HepG2 (cell line): ENCODE results near the gene C1orf35. TPM values are rescaled to one million over a fixed set of nuclear protein-coding genes. Genes with fewer than 3 reads are reported as not detected.

Experiments
- ATAC-seq: fragments of 200-7000 bp; cut with Tn5 transposase; 3 replicates; pipeline ENCODE4 v1.9.1; 2020; ENCODE audit warnings: mild to moderate bottlenecking, moderate library complexity
- BruUV-seq: library from RNA; stranded (reverse); fragments of 400-500 nt; replicated peaks from 2 replicates; lab custom pipeline; 2021; lab: Mats Ljungman, UMichigan
- CTCF ChIA-PET: fragments of 300-600 bp; formaldehyde crosslinking; extraction: SDS; loops from one replicate; lab custom pipeline; 2021; ENCODE audit warnings: low total read pairs, inconsistent platforms, low intra/inter-chr PET ratio; lab: Yijun Ruan, JAX
- POLR2A ChIA-PET: fragments of 350-600 bp; sonication (Branson Sonifier 250); formaldehyde crosslinking; loops from one replicate; lab custom pipeline; 2020; ENCODE audit warnings: antibody characterized with exemption, inconsistent platforms; lab: Yijun Ruan, JAX
- DNase-seq: peaks from one replicate; pipeline ENCODE4 v3.0.0-alpha.2; 2015; ENCODE audit warnings: low spot score
- FAIRE-seq: peaks from 3 replicates; lab custom pipeline; 2011; peaks lifted over from hg19 to GRCh38; lab: Jason Lieb, UNC
- H2AFZ ChIP-seq: one replicate; pipeline ENCODE4 v1.6.1; 2011; ENCODE audit warnings: low read length, inconsistent platforms
- H3K27ac ChIP-seq: fragments of 300-600 bp; 3 replicates; pipeline ENCODE4 v1.8.0; 2011; ENCODE audit warnings: mixed run types, mild to moderate bottlenecking, mixed read lengths, low read length, inconsistent platforms; ENCODE audit not compliant: insufficient read depth; ENCODE audit errors: extremely low read length
- H3K27me3 ChIP-seq, 2 experiments: fragments of 200-600 bp in 1 of 2; 2 replicates in 1 of 2; 3 replicates in 1 of 2; pipeline versions ENCODE4 v1.6.0 to v1.8.0; 2011; ENCODE audit warnings: low read length in 2 of 2, mild to moderate bottlenecking in 2 of 2, moderate library complexity in 2 of 2, inconsistent platforms in 1 of 2; ENCODE audit not compliant: insufficient read depth in 2 of 2, control insufficient read depth in 1 of 2
- H3K36me3 ChIP-seq, 2 experiments: fragments of 200-600 bp in 1 of 2; replicated peaks in 1 of 2; 2 replicates in 1 of 2; 3 replicates in 1 of 2; pipeline versions ENCODE4 v1.5.1 to v1.8.0; 2011; ENCODE audit warnings: low read length in 2 of 2, inconsistent platforms in 1 of 2; ENCODE audit not compliant: insufficient read depth in 2 of 2, control insufficient read depth in 1 of 2
- H3K4me1 ChIP-seq: 2 replicates; pipeline ENCODE4 v1.5.1; 2012; ENCODE audit warnings: low read length, inconsistent platforms; ENCODE audit not compliant: insufficient read depth
- H3K4me2 ChIP-seq: 2 replicates; pipeline ENCODE4 v1.6.0; 2011; ENCODE audit warnings: low read depth, low read length, inconsistent platforms
- H3K4me3 ChIP-seq, 3 experiments: fragments of 200-600 bp in 1 of 3; sonication (generic), shearing (Covaris generic) in 1 of 3; replicated peaks in 1 of 3; 2 replicates each; pipeline ENCODE4 v1.5.1; 2011 to 2016; ENCODE audit warnings: low read length in 3 of 3, inconsistent platforms in 2 of 3, low read depth in 2 of 3, mild to moderate bottlenecking in 2 of 3, control low read depth in 1 of 3, mixed read lengths in 1 of 3; ENCODE audit not compliant: insufficient read depth in 1 of 3
- H3K79me2 ChIP-seq: one replicate; pipeline ENCODE4 v1.6.1; 2011; ENCODE audit warnings: low read length, inconsistent platforms; ENCODE audit not compliant: insufficient read depth
- H3K9ac ChIP-seq: 2 replicates; pipeline ENCODE4 v1.6.0; 2011; ENCODE audit warnings: mild to moderate bottlenecking, low read depth, low read length, inconsistent platforms; ENCODE audit not compliant: insufficient read depth
- H3K9me3 ChIP-seq: 2 replicates; pipeline ENCODE4 v1.5.1; 2012; ENCODE audit warnings: mild to moderate bottlenecking, low read length
- H4K20me1 ChIP-seq: 2 replicates; pipeline ENCODE4 v1.6.0; 2011; ENCODE audit warnings: inconsistent platforms, mild to moderate bottlenecking, low read length, moderate library complexity; ENCODE audit not compliant: insufficient read depth
- GRHL1 ChIP-seq: sonication (generic); formaldehyde crosslinking; conservative IDR thresholded peaks from 2 replicates; pipeline ENCODE4 v1.8.0; 2022; ENCODE audit warnings: missing genetic modification reagents
- HNF1A ChIP-seq, 2 experiments: sonication (generic) in 1 of 2; formaldehyde crosslinking in 1 of 2; IDR thresholded peaks; 2 replicates each; pipeline versions ENCODE4 v1.4.0 to v1.6.1; 2016 to 2020; ENCODE audit warnings: borderline replicate concordance in 1 of 2, low read depth in 1 of 2, mild to moderate bottlenecking in 1 of 2, missing genetic modification reagents in 1 of 2
- HOXA5 ChIP-seq: sonication (generic); formaldehyde crosslinking; IDR thresholded peaks from 2 replicates; pipeline ENCODE4 v1.4.0; 2020; ENCODE audit warnings: missing genetic modification reagents
- HOXA9 ChIP-seq: sonication (generic); formaldehyde crosslinking; IDR thresholded peaks from 2 replicates; pipeline ENCODE4 v1.8.1; 2022; ENCODE audit warnings: missing genetic modification reagents, mild to moderate bottlenecking, moderate library complexity, borderline replicate concordance
- KLF6 ChIP-seq: IDR thresholded peaks from 2 replicates; pipeline ENCODE4 v1.8.0; 2016; ENCODE audit warnings: missing biosample characterization, missing genetic modification reagents
- NR2F2 ChIP-seq: IDR thresholded peaks from 2 replicates; pipeline ENCODE4 v1.6.1; 2012; ENCODE audit warnings: low read depth, inconsistent platforms, borderline replicate concordance
- RFXAP ChIP-seq: sonication (generic); formaldehyde crosslinking; IDR thresholded peaks from 2 replicates; pipeline ENCODE4 v1.4.0; 2020; ENCODE audit warnings: missing genetic modification reagents, borderline replicate concordance
- ZBTB49 ChIP-seq: sonication (generic); formaldehyde crosslinking; IDR thresholded peaks from 2 replicates; pipeline ENCODE4 v1.4.0; 2020; ENCODE audit warnings: missing genetic modification reagents, borderline replicate concordance
- ZFP82 ChIP-seq: sonication (generic); formaldehyde crosslinking; IDR thresholded peaks from 2 replicates; pipeline ENCODE4 v1.5.1; 2020; ENCODE audit warnings: mild to moderate bottlenecking, missing genetic modification reagents, borderline replicate concordance
- ZNF354B ChIP-seq: sonication (generic); formaldehyde crosslinking; IDR thresholded peaks from 2 replicates; pipeline ENCODE4 v1.8.0; 2022; ENCODE audit warnings: mild to moderate bottlenecking, missing genetic modification reagents
- ZNF564 ChIP-seq: sonication (generic); formaldehyde crosslinking; IDR thresholded peaks from 2 replicates; pipeline ENCODE4 v1.8.1; 2023; ENCODE audit warnings: mild to moderate bottlenecking, missing genetic modification reagents
- WGBS: methylation state at CpG from one replicate; pipeline ENCODE4 v1.1.6; 2017; ENCODE audit warnings: low lambda C conversion rate; 5-methylcytosine and 5-hydroxymethylcytosine counted together
- in situ Hi-C: cut with HindIII; loops from 2 replicates; pipeline ENCODE4 v1.10.0; 2017; ENCODE audit warnings: low pct_unique_long_range_greater_than_20kb; ENCODE audit not compliant: extremely low pct_ligation_motif_present
- intact Hi-C: fragments of 100-400 bp; cut with micrococcal nuclease; formaldehyde crosslinking; loops from one replicate; pipeline ENCODE4 v1.10.0; 2022; ENCODE audit not compliant: unreplicated experiment
- polyA plus RNA-seq, 8 experiments: library from polyadenylated mRNA; depleted of rRNA in 3 of 8; stranded (reverse) in 7 of 8; unstranded in 1 of 8; fragments of >200 nt; fragmentation: Illumina TruSeq in 4 of 8; extraction: Trizol in 4 of 8; gene quantifications; 2 replicates each; pipeline versions ENCODE4 v1.2.1 to v1.2.3, GENCODE V29; 2011 to 2016; ENCODE audit warnings: low read depth in 4 of 8, missing spikeins in 1 of 8, mixed read lengths in 1 of 8; ENCODE audit not compliant: insufficient read depth in 1 of 8
- total RNA-seq, 5 experiments: library from RNA; depleted of rRNA; stranded (reverse); fragments of >200 nt; fragmentation: Illumina TruSeq; extraction: Trizol; gene quantifications; 2 replicates each; pipeline ENCODE4 v1.2.3, GENCODE V29; 2016; ENCODE audit warnings: low read depth in 1 of 5
- TF ChIP-seq, protein P1 (sequence below): sonication (generic); formaldehyde crosslinking; IDR thresholded peaks from 2 replicates; pipeline ENCODE4 v1.5.0; 2020; ENCODE audit warnings: missing genetic modification reagents

The C1orf35 gene
- total and polyA plus RNA-seq, 2 of the 13 experiments (the other 11 are each of a cell fraction or from before 2014, with no cell fraction given): 8.1 to 19.3 TPM

- 0% methylated on average over 10 of the region's 79 CpGs for WGBS
- Histone ChIP-seq H3K9me3 (no peaks in the 10 kb centered on the region), H3K79me2 (peaks cover 68% of the 10 kb centered on the region), H3K4me1 (peaks cover 49% of the 10 kb centered on the region), H3K4me2 (peak overlapping the region; percentile 91), H3K36me3 (peaks cover 3 to 17% of the 10 kb centered on the region in 2 experiments; a peak in 4 of 5 replicates), H2AFZ (no peak overlapping the region), H4K20me1 (peaks cover 49% of the 10 kb centered on the region), H3K4me3 (peak overlapping the region; percentile 82 to 100 (median 85)), H3K27me3 (no peaks in the 10 kb centered on the region; a peak in 1 of 5 replicates), H3K27ac (peak overlapping the region; percentile 86), H3K9ac (peak overlapping the region; percentile 100)
- BruUV-seq: TSS peak; percentile 46
- ChIA-PET POLR2A (interaction anchor here (1.0 to 2.1 kb wide), 12 partner anchors 9 to 295 kb away, joined by 3 to 18 read pairs (median 4); partner anchors contain the start of genes IBA57 and MRPL55), CTCF (no interaction called here)
- intact Hi-C loops (loop anchor here (10.0 kb wide), 1 partner anchor 1148 kb away; no protein-coding TSS in a partner anchor), in situ Hi-C loops (no loop called here)
- ATAC-seq (peak; percentile 23), FAIRE-seq (peak; percentile 55), DNase-seq (no peak)
- no peak for TF ChIP-seq RFXAP (CRISPR knock-in tag)
- TF ChIP-seq ZBTB49 (CRISPR knock-in tag): no peak
- TF ChIP-seq GRHL1 (CRISPR knock-in tag): no peak
- TF ChIP-seq, protein P1, sequence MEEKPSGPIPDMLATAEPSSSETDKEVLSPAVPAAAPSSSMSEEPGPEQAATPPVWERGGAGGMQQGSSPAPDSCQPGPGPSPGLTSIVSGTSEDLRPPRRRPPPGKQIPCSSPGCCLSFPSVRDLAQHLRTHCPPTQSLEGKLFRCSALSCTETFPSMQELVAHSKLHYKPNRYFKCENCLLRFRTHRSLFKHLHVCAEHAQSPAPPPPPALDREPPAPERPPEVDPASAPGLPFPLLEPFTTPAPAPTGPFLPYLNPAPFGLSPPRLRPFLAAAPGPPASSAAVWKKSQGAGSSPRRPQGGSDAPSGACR: peak; percentile 81; the same call in 1 of the 2 replicates
- no peak; the same call in 1 of the 2 replicates for TF ChIP-seq ZNF564 (CRISPR knock-in tag)
- TF ChIP-seq HOXA5 (CRISPR knock-in tag): peak; percentile 53
- TF ChIP-seq ZNF354B: no peak
- peak; percentile 10; the same call in 1 of the 2 replicates for TF ChIP-seq NR2F2
- TF ChIP-seq ZFP82 (CRISPR knock-in tag): peak; percentile 23; the same call in 1 of the 2 replicates
- peak; percentile 61 for TF ChIP-seq HNF1A (IDR thresholded peaks at IDR 0.05; ENCODE audit: low read depth)
- 0 out of 2 replicates have a peak, but pooled peaks have one; percentile 26 for TF ChIP-seq HNF1A (CRISPR knock-in tag; IDR thresholded peaks at IDR 0.05; ENCODE audit: borderline replicate concordance)
- no peak for TF ChIP-seq HOXA9
- no peak for TF ChIP-seq KLF6
Observed at GRCh38 chr1:228082918-228083870, 19.9 kb downstream of the C1orf35 start.
